Astrocyte (in vitro differentiated cells and primary cell): ENCODE data around the gene GLRB. TPM values are rescaled to one million over a fixed set of nuclear protein-coding genes. Genes with fewer than 3 reads are reported as not detected.

Source experiments
- DNase-seq: peaks from one replicate; pipeline ENCODE4 v3.0.0-alpha.2; 2010; ENCODE audit warnings: low read depth
- FAIRE-seq: peaks from 2 replicates; lab custom pipeline; 2011; peaks lifted over from hg19 to GRCh38; lab: Jason Lieb, UNC
- H2AFZ ChIP-seq: 2 replicates; pipeline ENCODE4 v1.6.0; 2012; ENCODE audit warnings: low read depth, low read length, inconsistent platforms
- H3K27ac ChIP-seq: 2 replicates; pipeline ENCODE4 v1.5.1; 2011; ENCODE audit warnings: low read depth, low read length, inconsistent platforms
- H3K27me3 ChIP-seq: 2 replicates; pipeline ENCODE4 v1.6.0; 2011; ENCODE audit warnings: low read length, inconsistent platforms; ENCODE audit not compliant: insufficient read depth
- H3K36me3 ChIP-seq: 2 replicates; pipeline ENCODE4 v1.5.1; 2011; ENCODE audit warnings: low read length, inconsistent platforms; ENCODE audit not compliant: insufficient read depth
- H3K4me1 ChIP-seq: 2 replicates; pipeline ENCODE4 v1.5.1; 2011; ENCODE audit warnings: low read length, inconsistent platforms; ENCODE audit not compliant: insufficient read depth
- H3K4me2 ChIP-seq: 2 replicates; pipeline ENCODE4 v1.6.0; 2012; ENCODE audit warnings: low read length, inconsistent platforms
- H3K4me3 ChIP-seq: 2 replicates; pipeline ENCODE4 v1.5.1; 2011; ENCODE audit warnings: low read depth, mild to moderate bottlenecking, low read length, inconsistent platforms; ENCODE audit not compliant: insufficient read depth
- H3K79me2 ChIP-seq: 2 replicates; pipeline ENCODE4 v1.6.0; 2012; ENCODE audit warnings: mild to moderate bottlenecking, low read length, inconsistent platforms; ENCODE audit not compliant: insufficient read depth
- H3K9ac ChIP-seq: 2 replicates; pipeline ENCODE4 v1.6.0; 2012; ENCODE audit warnings: mild to moderate bottlenecking, low read length, inconsistent platforms
- H3K9me3 ChIP-seq: 2 replicates; pipeline ENCODE4 v1.5.1; 2012; ENCODE audit warnings: low read depth, mild to moderate bottlenecking, low read length, inconsistent platforms; ENCODE audit not compliant: insufficient read depth
- H4K20me1 ChIP-seq: 2 replicates; pipeline ENCODE4 v1.6.0; 2012; ENCODE audit warnings: low read length, inconsistent platforms; ENCODE audit not compliant: insufficient read depth
- H3K27ac Mint-ChIP-seq: one replicate; pipeline ENCODE4 v1.8.0; 2021; ENCODE audit warnings: mild to moderate bottlenecking, mixed read lengths; ENCODE audit not compliant: unreplicated experiment
- H3K27me3 Mint-ChIP-seq: one replicate; pipeline ENCODE4 v1.8.0; 2021; ENCODE audit warnings: low read depth, mixed read lengths; ENCODE audit not compliant: unreplicated experiment
- H3K36me3 Mint-ChIP-seq: one replicate; pipeline ENCODE4 v1.8.0; 2021; ENCODE audit warnings: low read depth, mixed read lengths; ENCODE audit not compliant: unreplicated experiment
- H3K4me1 Mint-ChIP-seq: one replicate; pipeline ENCODE4 v1.8.0; 2021; ENCODE audit warnings: low read depth, mixed read lengths; ENCODE audit not compliant: unreplicated experiment
- H3K4me3 Mint-ChIP-seq: one replicate; pipeline ENCODE4 v1.8.0; 2021; ENCODE audit warnings: mild to moderate bottlenecking, moderate library complexity, mixed read lengths; ENCODE audit not compliant: unreplicated experiment
- H3K9me3 Mint-ChIP-seq: one replicate; pipeline ENCODE4 v1.8.0; 2021; ENCODE audit warnings: mild to moderate bottlenecking, mixed read lengths; ENCODE audit not compliant: unreplicated experiment
- EZH2 ChIP-seq: IDR thresholded peaks from 2 replicates; pipeline ENCODE4 v1.6.1; 2012; ENCODE audit warnings: mild to moderate bottlenecking, low read length, inconsistent platforms; ENCODE audit not compliant: insufficient read depth
- total RNA-seq: library from RNA; stranded (reverse); gene quantifications from 2 replicates; pipeline ENCODE4 v1.2.1, GENCODE V29; 2021
- TF ChIP-seq, protein P1 (sequence below): IDR thresholded peaks from 2 replicates; pipeline ENCODE4 v1.5.1; 2011; ENCODE audit warnings: low read depth, mild to moderate bottlenecking, inconsistent platforms, low read length, moderate library complexity; ENCODE audit not compliant: insufficient read depth

Gene GLRB
- total RNA-seq, 1 donor from 2014 or later, result 5.7 TPM

DNA sequence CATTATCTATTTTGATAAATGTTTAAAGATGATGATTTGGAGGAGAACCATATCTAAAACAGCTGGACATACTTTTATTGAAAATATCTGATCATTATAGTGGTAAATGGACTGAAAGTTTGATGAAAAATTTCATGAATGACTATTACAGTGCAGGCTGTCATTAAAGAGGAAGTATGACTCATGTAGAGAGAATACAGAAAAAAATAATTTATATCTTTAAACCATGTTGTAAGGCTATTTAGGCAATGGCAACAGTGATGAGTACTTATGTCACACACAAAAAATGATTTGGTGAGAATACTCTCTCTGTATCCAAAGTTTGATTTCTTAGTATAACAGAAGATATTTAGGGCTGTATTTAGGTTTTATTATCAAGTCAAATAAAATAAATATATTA is 3.9 kb upstream of the GLRB start:
- no peaks in the 10 kb centered on the region for H3K9me3 Mint-ChIP-seq
- no peaks in the 10 kb centered on the region for H3K9me3 ChIP-seq
- H3K27me3 ChIP-seq, result no peaks in the 10 kb centered on the region
- no peaks in the 10 kb centered on the region for H3K79me2 ChIP-seq
- no peaks in the 10 kb centered on the region for H4K20me1 ChIP-seq
- H3K4me3 Mint-ChIP-seq, result no peak overlapping the region
- H3K27ac ChIP-seq, result no peak overlapping the region
- H3K36me3 ChIP-seq, result no peaks in the 10 kb centered on the region
- H3K4me1 ChIP-seq, result no peaks in the 10 kb centered on the region
- FAIRE-seq (no peak), DNase-seq (peak; percentile 37)
- H3K4me1 Mint-ChIP-seq, result no peaks in the 10 kb centered on the region
- H3K27ac Mint-ChIP-seq, result no peak overlapping the region
- no peak overlapping the region for H3K9ac ChIP-seq
- H3K4me2 ChIP-seq, result no peak overlapping the region
- H3K4me3 ChIP-seq, result no peak overlapping the region
- no peaks in the 10 kb centered on the region for H3K36me3 Mint-ChIP-seq
- no peak for TF ChIP-seq EZH2
- TF ChIP-seq, protein P1, sequence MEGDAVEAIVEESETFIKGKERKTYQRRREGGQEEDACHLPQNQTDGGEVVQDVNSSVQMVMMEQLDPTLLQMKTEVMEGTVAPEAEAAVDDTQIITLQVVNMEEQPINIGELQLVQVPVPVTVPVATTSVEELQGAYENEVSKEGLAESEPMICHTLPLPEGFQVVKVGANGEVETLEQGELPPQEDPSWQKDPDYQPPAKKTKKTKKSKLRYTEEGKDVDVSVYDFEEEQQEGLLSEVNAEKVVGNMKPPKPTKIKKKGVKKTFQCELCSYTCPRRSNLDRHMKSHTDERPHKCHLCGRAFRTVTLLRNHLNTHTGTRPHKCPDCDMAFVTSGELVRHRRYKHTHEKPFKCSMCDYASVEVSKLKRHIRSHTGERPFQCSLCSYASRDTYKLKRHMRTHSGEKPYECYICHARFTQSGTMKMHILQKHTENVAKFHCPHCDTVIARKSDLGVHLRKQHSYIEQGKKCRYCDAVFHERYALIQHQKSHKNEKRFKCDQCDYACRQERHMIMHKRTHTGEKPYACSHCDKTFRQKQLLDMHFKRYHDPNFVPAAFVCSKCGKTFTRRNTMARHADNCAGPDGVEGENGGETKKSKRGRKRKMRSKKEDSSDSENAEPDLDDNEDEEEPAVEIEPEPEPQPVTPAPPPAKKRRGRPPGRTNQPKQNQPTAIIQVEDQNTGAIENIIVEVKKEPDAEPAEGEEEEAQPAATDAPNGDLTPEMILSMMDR, result no peak
- H2AFZ ChIP-seq, result no peak overlapping the region
- peaks cover 3% of the 10 kb centered on the region for H3K27me3 Mint-ChIP-seq

DNA sequence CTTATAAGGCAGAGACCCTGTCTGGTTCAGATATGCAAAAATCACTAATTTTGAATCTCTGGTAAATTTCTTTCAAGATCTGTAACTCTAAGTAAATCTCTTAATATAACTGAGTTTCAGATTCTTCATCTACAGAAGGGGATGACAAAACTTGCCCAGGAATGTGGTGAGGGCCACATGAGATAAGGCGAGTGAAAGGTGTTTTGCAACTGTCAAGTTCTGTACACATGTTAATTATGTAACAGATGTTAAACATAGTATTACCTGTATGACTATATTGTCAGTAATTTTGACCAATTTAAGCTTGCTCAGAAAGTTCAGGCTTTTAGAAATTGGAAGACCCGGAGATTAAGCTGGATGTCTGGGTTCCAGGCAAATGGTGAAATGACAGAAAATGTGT is 549 bp upstream of the GLRB start:
- Histone ChIP-seq H3K4me3 (peak overlapping the region; percentile 69), H3K27ac (no peak overlapping the region), H3K79me2 (no peaks in the 10 kb centered on the region), H2AFZ (peak overlapping the region; percentile 93), H3K4me2 (peak overlapping the region; percentile 99), H3K9ac (peak overlapping the region; percentile 80), H3K27me3 (no peaks in the 10 kb centered on the region), H3K4me1 (no peaks in the 10 kb centered on the region), H3K9me3 (no peaks in the 10 kb centered on the region), H3K36me3 (no peaks in the 10 kb centered on the region), H4K20me1 (no peaks in the 10 kb centered on the region)
- Mint-ChIP-seq H3K4me3 (peak overlapping the region; percentile 84), H3K27ac (no peak overlapping the region), H3K36me3 (no peaks in the 10 kb centered on the region), H3K9me3 (no peaks in the 10 kb centered on the region), H3K27me3 (peaks cover 5% of the 10 kb centered on the region), H3K4me1 (no peaks in the 10 kb centered on the region)
- DNase-seq (no peak), FAIRE-seq (peak; percentile 34)
- TF ChIP-seq, protein P1, result no peak
- TF ChIP-seq EZH2, result no peak

DNA sequence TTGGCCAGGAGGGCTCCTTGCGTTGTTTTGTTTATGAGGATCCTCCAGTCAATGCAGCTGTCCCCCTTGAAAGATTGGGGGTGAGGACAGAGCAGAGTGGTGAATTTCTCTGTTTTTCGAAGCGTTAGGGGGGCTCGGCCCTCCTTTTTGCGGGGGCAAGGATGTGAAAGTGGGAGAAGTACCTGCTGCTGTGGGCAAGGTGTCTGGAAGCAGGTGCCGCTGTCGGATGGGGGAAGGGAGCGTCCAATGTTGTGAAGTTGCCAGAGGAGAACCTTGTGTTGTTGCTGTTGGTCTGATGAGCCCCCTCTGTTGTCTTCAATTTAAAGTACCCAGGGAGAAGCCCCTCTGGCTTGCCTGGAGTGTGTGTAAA is 613 bp downstream of the GLRB start:
- H4K20me1 ChIP-seq, result no peaks in the 10 kb centered on the region
- no peaks in the 10 kb centered on the region for H3K27me3 ChIP-seq
- H3K9me3 ChIP-seq, result no peaks in the 10 kb centered on the region
- H3K4me1 ChIP-seq, result no peaks in the 10 kb centered on the region
- no peaks in the 10 kb centered on the region for H3K4me1 Mint-ChIP-seq
- no peaks in the 10 kb centered on the region for H3K79me2 ChIP-seq
- H3K9me3 Mint-ChIP-seq, result no peaks in the 10 kb centered on the region
- H3K4me3 Mint-ChIP-seq, result peak overlapping the region; percentile 87
- peak overlapping the region; percentile 69 for H3K4me3 ChIP-seq
- H3K27me3 Mint-ChIP-seq, result peaks cover 5% of the 10 kb centered on the region
- peak overlapping the region; percentile 99 for H3K4me2 ChIP-seq
- H3K36me3 ChIP-seq, result no peaks in the 10 kb centered on the region
- H3K9ac ChIP-seq, result peak overlapping the region; percentile 80
- H3K27ac ChIP-seq, result no peak overlapping the region
- DNase-seq (no peak), FAIRE-seq (no peak)
- H3K27ac Mint-ChIP-seq, result no peak overlapping the region
- TF ChIP-seq, protein P1, result no peak
- TF ChIP-seq EZH2, result no peak
- H3K36me3 Mint-ChIP-seq, result no peaks in the 10 kb centered on the region
- peak overlapping the region; percentile 93 for H2AFZ ChIP-seq
